T47D (cell line): ENCODE results near the gene SORD.

ENCODE experiments used
- DNase-seq, 2 experiments: peaks; one replicate each; pipeline versions ENCODE4 v3.0.0 to v3.0.0-alpha.2; 2011 to 2012; ENCODE audit warnings: low read depth in 1 of 2, low spot score in 1 of 2
- JUND ChIP-seq: IDR thresholded peaks from 2 replicates; pipeline ENCODE4 v1.6.1; 2012; ENCODE audit warnings: low read depth
- in situ Hi-C: cut with HindIII; loops from 2 replicates; pipeline ENCODE4 v1.10.0; 2016; ENCODE audit warnings: low sequenced_read_pairs, low pct_unique_long_range_greater_than_20kb

The SORD gene

DNA sequence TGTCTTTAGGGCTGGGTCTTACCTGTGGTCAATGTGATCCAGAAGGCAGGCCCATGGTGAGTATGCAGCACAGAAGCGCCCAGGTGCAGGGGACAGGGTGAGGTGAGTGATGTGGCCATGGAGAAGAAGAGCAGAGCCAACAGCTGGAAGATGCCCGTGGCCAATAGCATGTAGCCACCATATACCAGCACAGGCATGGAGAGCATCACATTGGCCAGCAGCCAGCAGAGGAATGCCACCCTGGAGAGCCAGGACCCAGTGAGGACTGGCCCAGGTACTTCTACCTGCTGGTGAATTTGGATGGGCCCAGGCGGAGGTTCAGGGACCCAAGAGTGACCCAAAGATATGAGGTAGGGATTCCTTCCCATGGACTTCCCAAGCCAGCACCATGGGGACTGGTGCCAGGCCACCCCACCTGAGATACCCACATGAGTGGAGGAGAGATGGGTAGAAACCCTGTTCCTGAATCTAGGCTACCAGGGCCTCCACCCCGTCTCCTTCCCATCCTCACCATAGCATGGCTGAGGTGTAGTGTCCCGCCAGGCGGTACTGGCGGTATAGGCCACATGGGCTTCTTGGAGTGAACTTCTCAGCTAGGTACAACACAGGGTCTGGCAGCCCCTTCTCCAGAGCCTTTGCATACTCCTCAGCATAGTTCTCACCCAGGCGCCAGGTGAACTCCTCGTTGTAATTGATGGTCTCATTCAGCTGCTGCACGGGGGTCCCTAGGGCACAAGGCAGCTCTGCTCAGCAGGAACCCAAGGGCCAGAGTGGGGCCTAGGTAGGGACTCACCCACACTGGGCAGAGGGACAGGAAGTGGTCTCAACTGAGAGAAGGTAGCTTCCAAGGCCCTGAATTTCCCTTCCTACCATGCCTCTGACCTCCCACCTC is 97.3 kb downstream of the SORD start:
- DNase-seq: no peak
- TF ChIP-seq JUND: no peak
- in situ Hi-C loops: no loop called here

DNA sequence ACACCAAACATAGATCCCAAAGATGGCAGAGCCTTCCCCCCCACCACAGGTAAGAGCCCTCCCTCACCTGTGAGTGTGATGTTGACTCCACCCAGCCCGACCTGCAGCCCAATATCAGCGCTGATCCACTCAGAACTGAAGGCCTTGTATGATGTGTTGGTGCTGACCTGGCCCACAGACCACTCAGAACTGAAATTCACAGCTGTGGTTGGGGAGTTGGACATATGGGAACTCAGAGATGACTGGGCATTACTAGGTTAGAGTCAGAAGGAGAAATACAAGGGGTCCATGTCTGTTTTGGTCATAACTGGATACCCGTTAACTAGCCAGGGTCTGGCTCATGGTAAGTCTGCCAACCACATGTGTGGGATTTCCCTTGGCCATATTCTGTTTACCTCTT is 98.0 kb downstream of the SORD start:
- in situ Hi-C loops: no loop called here
- DNase-seq: no peak
- TF ChIP-seq JUND: no peak

DNA sequence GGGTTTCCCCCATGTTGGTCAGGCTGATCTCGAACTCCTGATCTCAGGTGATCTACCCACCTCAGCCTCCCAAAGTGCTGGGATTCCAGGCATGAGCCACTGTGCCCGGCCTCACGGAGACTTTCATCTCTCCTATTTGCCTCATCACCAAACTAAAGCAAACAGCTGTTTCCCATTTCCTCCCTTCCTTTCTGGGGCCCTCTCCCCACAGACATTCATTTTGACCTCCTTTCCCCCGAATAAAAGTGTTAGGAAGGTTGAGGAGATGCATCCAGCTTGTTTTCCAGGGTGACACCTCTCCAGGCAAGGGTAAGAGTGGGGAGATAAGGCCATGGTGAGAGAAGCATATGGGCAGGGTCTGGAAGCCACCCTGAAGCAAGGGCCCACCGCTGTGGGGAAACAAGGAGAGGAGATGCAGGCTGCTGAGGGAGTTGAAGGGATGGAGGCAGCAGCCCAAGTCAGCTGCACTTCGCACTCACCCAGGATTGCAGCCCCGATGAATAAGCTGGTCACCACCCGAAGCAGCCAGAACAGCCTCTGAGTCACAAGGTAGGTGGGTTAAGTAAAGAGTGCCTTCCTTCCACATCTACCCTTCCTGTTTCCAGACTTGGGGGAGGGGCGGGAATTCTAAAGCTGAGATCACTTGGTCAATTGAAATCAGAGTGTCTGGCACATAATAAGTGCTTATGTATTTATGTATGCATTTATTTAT is 98.9 kb downstream of the SORD start:
- no peak for TF ChIP-seq JUND
- in situ Hi-C loops: no loop called here
- DNase-seq: no peak

DNA sequence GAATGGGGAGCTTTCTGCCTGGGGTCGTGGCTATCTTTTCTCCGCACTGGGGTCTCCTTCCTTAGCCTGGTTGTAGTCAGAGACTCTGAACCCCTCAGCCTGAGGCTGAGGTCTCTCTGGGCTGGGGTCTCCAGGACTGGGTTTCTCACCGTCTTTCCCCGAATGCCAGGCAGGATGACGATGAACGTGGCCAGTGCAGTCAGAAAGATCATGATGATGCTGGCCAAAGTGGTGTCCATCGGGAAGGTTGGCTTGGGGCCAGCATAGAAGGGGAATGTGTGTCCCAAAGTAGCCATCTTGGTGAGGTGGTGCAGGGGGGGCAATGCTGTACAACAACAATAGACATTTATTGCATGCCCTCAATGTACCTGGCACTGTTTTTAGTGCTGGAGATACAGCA is 99.7 kb downstream of the SORD start:
- no peak for DNase-seq
- in situ Hi-C loops: no loop called here
- no peak for TF ChIP-seq JUND

- DNase-seq: peak; percentile 52 to 80
- in situ Hi-C loops: no loop called here
- TF ChIP-seq JUND: no peak
Measured at GRCh38 chr15:45123397-45123796, 100.4 kb downstream of the SORD start.

GRCh38 chr15:45126535-45127158 is 103.7 kb downstream of the SORD start:
- DNase-seq: peak in 1 of 2 experiments; percentile 65
- no peak for TF ChIP-seq JUND
- in situ Hi-C loops: no loop called here
